Aorta (tissue), 5 donors: ENCODE measurements around the gene KDM5C. TPM values are rescaled to one million over a fixed set of nuclear protein-coding genes. Genes with fewer than 3 reads are reported as not detected.

Source experiments
- ATAC-seq: fragments of 200-7000 bp; cut with Tn5 transposase; one replicate; pipeline ENCODE4 v1.9.1; 2022; ENCODE audit warnings: moderate library complexity; ENCODE audit not compliant: low FRiP score
- DNase-seq, 2 donors: peaks; one replicate each; pipeline ENCODE4 v3.0.0-alpha.2; 2020
- H3K27ac ChIP-seq, 2 donors: one replicate each; pipeline ENCODE4 v1.5.1; 2013; ENCODE audit warnings: low read length in 2 of 2, mild to moderate bottlenecking in 2 of 2, moderate library complexity in 2 of 2, control low read depth in 1 of 2, inconsistent platforms in 1 of 2, low read depth in 1 of 2
- H3K27me3 ChIP-seq, 2 donors: one replicate each; pipeline ENCODE4 v1.6.1; 2013; ENCODE audit warnings: control low read depth in 1 of 2, low read length in 1 of 2, mild to moderate bottlenecking in 1 of 2, moderate library complexity in 1 of 2; ENCODE audit not compliant: insufficient read depth in 2 of 2, control insufficient read depth in 1 of 2
- H3K36me3 ChIP-seq, 2 donors: one replicate each; pipeline ENCODE4 v1.6.1; 2013; ENCODE audit warnings: control low read depth in 1 of 2, low read length in 1 of 2, mild to moderate bottlenecking in 1 of 2; ENCODE audit not compliant: insufficient read depth in 2 of 2, control insufficient read depth in 1 of 2
- H3K4me1 ChIP-seq, 2 donors: one replicate each; pipeline ENCODE4 v1.6.1; 2013; ENCODE audit warnings: low read length in 2 of 2, control low read depth in 1 of 2, mild to moderate bottlenecking in 1 of 2, moderate library complexity in 1 of 2; ENCODE audit not compliant: insufficient read depth in 2 of 2, control insufficient read depth in 1 of 2
- H3K4me3 ChIP-seq, 2 donors: one replicate each; pipeline ENCODE4 v1.5.1; 2013; ENCODE audit warnings: low read length in 2 of 2, control low read depth in 1 of 2, mild to moderate bottlenecking in 1 of 2
- H3K9me3 ChIP-seq: one replicate; pipeline ENCODE4 v1.6.1; 2013; ENCODE audit warnings: mild to moderate bottlenecking, low read length; ENCODE audit not compliant: control insufficient read depth
- WGBS, 2 donors: extraction: QIAGEN DNeasy Blood & Tissue Kit; methylation state at CpG; one replicate each; pipeline ENCODE4 v1.1.7; 2013; 5-methylcytosine and 5-hydroxymethylcytosine counted together
- intact Hi-C, 2 donors: fragments of 100-400 bp; cut with DNase I; formaldehyde crosslinking; loops; one replicate each; pipeline versions ENCODE4 v1.14.2 to v1.15.0; 2022
- long read RNA-seq, 2 donors: library from polyadenylated mRNA; unstranded; transcript quantifications; one replicate each; pipeline ENCODE4 v2.0.0, GENCODE V29; 2020 to 2021
- polyA plus RNA-seq, 2 donors: library from polyadenylated mRNA; stranded (reverse); fragments of 200-250 nt; gene quantifications; one replicate each; pipeline ENCODE4 v1.2.3, GENCODE V29; 2013
- total RNA-seq, 2 donors: library from RNA; stranded (reverse); fragmentation: NEBNext Ultra II Directional; extraction: Animal tissue kit (Norgen Biotek cat#: 25700); gene quantifications; one replicate each; pipeline ENCODE4 v1.2.1, GENCODE V29; 2021
- donor health status: healthy with polysubstance abuse.
- donor health status: Bipolar disorder and iron deficiency.
- donor health status: DM: no; HTN: no; CAD: no.
- donor health status: DM: no; HTN: no; CAD: no.
- donor health status: DM: yes; HTN: yes; CAD: no.

KDM5C gene
- total RNA-seq (100 to 1,000 TPM in 1 of 2 donors, 10 to 100 TPM in 1; 78.7 to 118 TPM), polyA plus RNA-seq (10 to 100 TPM; 14.0 to 37.1 TPM)
- long read RNA-seq, donor 1, partial matches to known transcripts, result 21 of 30 reads
- long read RNA-seq, donor 1, other reads (novel, unspliced or antisense), result 9 of 30 reads
- long read RNA-seq, donor 2, partial matches to known transcripts, result 13 of 18 reads
- long read RNA-seq, donor 2, other reads (novel, unspliced or antisense), result 5 of 18 reads

GRCh38 chrX:53224860-53225797 is at the start of gene KDM5C:
KDM5C (minus strand) TSS chrX:53225207; CDS start chrX:53224889, 318 bp downstream.
- WGBS, 2 donors, result 0% methylated on average over 66 to 67 of the region's 67 CpGs
- H3K9me3 ChIP-seq, result no peaks in the 10 kb centered on the region
- intact Hi-C loops, result no loop called here
- ATAC-seq (peak; percentile 93), DNase-seq (peak; percentile 96 to 98)
- H3K4me3 ChIP-seq, result peak within 1 kb of the TSS; percentile 77 to 82
- H3K36me3 ChIP-seq, result peaks cover under 1 to 4% of the 10 kb centered on the region in 2 donors
- H3K4me1 ChIP-seq, result no peaks in the 10 kb centered on the region
- H3K27ac ChIP-seq, result peak within 1 kb of the TSS in 1 of 2 donors; percentile 67
- H3K27me3 ChIP-seq, result no peaks in the 10 kb centered on the region

- H3K4me3 ChIP-seq, result no peak overlapping the region
- 65 to 76% methylated on average over 8 of the region's 8 CpGs for WGBS, 2 donors
- ATAC-seq, result no peak
- no peaks in the 10 kb centered on the region for H3K36me3 ChIP-seq
- H3K27me3 ChIP-seq, result no peaks in the 10 kb centered on the region
- DNase-seq, result no peak
- H3K27ac ChIP-seq, result no peak overlapping the region
- no peaks in the 10 kb centered on the region for H3K9me3 ChIP-seq
- intact Hi-C loops, result no loop called here
- H3K4me1 ChIP-seq, result no peaks in the 10 kb centered on the region
These were observed 47.9 kb upstream of the KDM5C start for GRCh38 chrX:53272808-53273337.

- no peaks in the 10 kb centered on the region for H3K27me3 ChIP-seq
- H3K4me3 ChIP-seq, result no peak overlapping the region
- ATAC-seq, result no peak
- H3K36me3 ChIP-seq, result no peaks in the 10 kb centered on the region
- WGBS, 2 donors, result 80 to 89% methylated on average over 14 of the region's 14 CpGs
- H3K9me3 ChIP-seq, result no peaks in the 10 kb centered on the region
- H3K27ac ChIP-seq, result no peak overlapping the region
- no peaks in the 10 kb centered on the region for H3K4me1 ChIP-seq
- intact Hi-C loops, result no loop called here
- DNase-seq, result no peak
These were observed 44.6 kb upstream of the KDM5C start for GRCh38 chrX:53269536-53270107.

- no peak overlapping the region for H3K27ac ChIP-seq
- no peaks in the 10 kb centered on the region for H3K27me3 ChIP-seq
- WGBS, 2 donors, result 74 to 75% methylated on average over 7 of the region's 7 CpGs
- no peak for ATAC-seq
- H3K36me3 ChIP-seq, result no peaks in the 10 kb centered on the region
- intact Hi-C loops, result no loop called here
- H3K4me3 ChIP-seq, result no peak overlapping the region
- no peaks in the 10 kb centered on the region for H3K9me3 ChIP-seq
- DNase-seq, result no peak
- H3K4me1 ChIP-seq, result no peaks in the 10 kb centered on the region
These were observed 43.2 kb upstream of the KDM5C start for GRCh38 chrX:53268173-53268572.

GRCh38 chrX:53266914-53267313 is 41.9 kb upstream of the KDM5C start:
- no peaks in the 10 kb centered on the region for H3K4me1 ChIP-seq
- no peak for DNase-seq
- H3K36me3 ChIP-seq, result no peaks in the 10 kb centered on the region
- intact Hi-C loops, result no loop called here
- H3K27ac ChIP-seq, result no peak overlapping the region
- no peak for ATAC-seq
- no peaks in the 10 kb centered on the region for H3K9me3 ChIP-seq
- no peak overlapping the region for H3K4me3 ChIP-seq
- WGBS, 2 donors, result 84% methylated on average over 8 to 11 of the region's 11 CpGs
- no peaks in the 10 kb centered on the region for H3K27me3 ChIP-seq

GRCh38 chrX:53265771-53266574 is 41.0 kb upstream of the KDM5C start:
- intact Hi-C loops, result no loop called here
- no peaks in the 10 kb centered on the region for H3K36me3 ChIP-seq
- no peaks in the 10 kb centered on the region for H3K9me3 ChIP-seq
- no peaks in the 10 kb centered on the region for H3K4me1 ChIP-seq
- no peak overlapping the region for H3K27ac ChIP-seq
- ATAC-seq, result no peak
- WGBS, 2 donors, result 68 to 75% methylated on average over 8 of the region's 8 CpGs
- H3K27me3 ChIP-seq, result no peaks in the 10 kb centered on the region
- no peak overlapping the region for H3K4me3 ChIP-seq
- no peak for DNase-seq

- no peaks in the 10 kb centered on the region for H3K27me3 ChIP-seq
- no peaks in the 10 kb centered on the region for H3K4me1 ChIP-seq
- intact Hi-C loops, result no loop called here
- DNase-seq, result no peak
- no peaks in the 10 kb centered on the region for H3K36me3 ChIP-seq
- H3K27ac ChIP-seq, result no peak overlapping the region
- WGBS, 2 donors, result 70 to 86% methylated on average over 11 of the region's 11 CpGs
- ATAC-seq, result no peak
- no peaks in the 10 kb centered on the region for H3K9me3 ChIP-seq
- no peak overlapping the region for H3K4me3 ChIP-seq
These were observed 38.6 kb upstream of the KDM5C start for GRCh38 chrX:53263597-53264094.

GRCh38 chrX:53262918-53263394 is 37.9 kb upstream of the KDM5C start:
- DNase-seq (peak in 1 of 2 donors; percentile 53), ATAC-seq (no peak)
- no peaks in the 10 kb centered on the region for H3K36me3 ChIP-seq
- intact Hi-C loops, result no loop called here
- H3K9me3 ChIP-seq, result no peaks in the 10 kb centered on the region
- H3K4me1 ChIP-seq, result no peaks in the 10 kb centered on the region
- WGBS, 2 donors, result 66 to 72% methylated on average over 8 of the region's 8 CpGs
- H3K4me3 ChIP-seq, result no peak overlapping the region
- no peak overlapping the region for H3K27ac ChIP-seq
- no peaks in the 10 kb centered on the region for H3K27me3 ChIP-seq
